ENCODE data around the gene CARM1.

DNA sequence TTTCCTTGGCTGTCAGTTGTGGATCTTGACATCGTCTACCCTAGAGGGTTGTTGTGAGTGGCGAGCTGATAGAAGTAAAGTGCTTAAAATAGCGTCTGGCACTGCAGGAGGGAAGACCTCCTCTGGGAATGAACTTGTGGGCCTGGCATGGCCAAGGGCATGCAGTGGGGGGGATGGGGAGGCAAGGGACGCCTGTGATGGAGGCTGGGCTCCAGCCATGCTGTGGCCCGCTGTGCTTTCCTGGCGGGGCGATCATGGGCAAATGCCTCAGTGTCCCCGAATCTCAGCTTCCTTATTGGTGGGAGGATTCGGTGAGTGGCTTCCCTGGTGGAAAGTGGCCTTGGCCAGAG, 10.7 kb downstream of the CARM1 start:
- TF ChIP-seq EZH2 (optimal IDR thresholded peaks at IDR 0.05; ENCODE audit: low read depth, low read length) (no peak), EZH2phosphoT487 (IDR thresholded peaks at IDR 0.05; ENCODE audit: low read length) (no peak)
- TF ChIP-seq, protein P1, sequence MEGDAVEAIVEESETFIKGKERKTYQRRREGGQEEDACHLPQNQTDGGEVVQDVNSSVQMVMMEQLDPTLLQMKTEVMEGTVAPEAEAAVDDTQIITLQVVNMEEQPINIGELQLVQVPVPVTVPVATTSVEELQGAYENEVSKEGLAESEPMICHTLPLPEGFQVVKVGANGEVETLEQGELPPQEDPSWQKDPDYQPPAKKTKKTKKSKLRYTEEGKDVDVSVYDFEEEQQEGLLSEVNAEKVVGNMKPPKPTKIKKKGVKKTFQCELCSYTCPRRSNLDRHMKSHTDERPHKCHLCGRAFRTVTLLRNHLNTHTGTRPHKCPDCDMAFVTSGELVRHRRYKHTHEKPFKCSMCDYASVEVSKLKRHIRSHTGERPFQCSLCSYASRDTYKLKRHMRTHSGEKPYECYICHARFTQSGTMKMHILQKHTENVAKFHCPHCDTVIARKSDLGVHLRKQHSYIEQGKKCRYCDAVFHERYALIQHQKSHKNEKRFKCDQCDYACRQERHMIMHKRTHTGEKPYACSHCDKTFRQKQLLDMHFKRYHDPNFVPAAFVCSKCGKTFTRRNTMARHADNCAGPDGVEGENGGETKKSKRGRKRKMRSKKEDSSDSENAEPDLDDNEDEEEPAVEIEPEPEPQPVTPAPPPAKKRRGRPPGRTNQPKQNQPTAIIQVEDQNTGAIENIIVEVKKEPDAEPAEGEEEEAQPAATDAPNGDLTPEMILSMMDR (IDR thresholded peaks at IDR 0.05; ENCODE audit: low read length), result no peak

Measured in MM.1S (cell line).